ENCODE results near the gene CDH13. TPM values are rescaled to one million over a fixed set of nuclear protein-coding genes. Genes with fewer than 3 reads are reported as not detected.

Gene CDH13
- total and polyA plus RNA-seq, 9 of the 15 experiments (the other 6 are each of a cell fraction or from before 2014, with no cell fraction given): 0.03 TPM; not detected in 8

DNA sequence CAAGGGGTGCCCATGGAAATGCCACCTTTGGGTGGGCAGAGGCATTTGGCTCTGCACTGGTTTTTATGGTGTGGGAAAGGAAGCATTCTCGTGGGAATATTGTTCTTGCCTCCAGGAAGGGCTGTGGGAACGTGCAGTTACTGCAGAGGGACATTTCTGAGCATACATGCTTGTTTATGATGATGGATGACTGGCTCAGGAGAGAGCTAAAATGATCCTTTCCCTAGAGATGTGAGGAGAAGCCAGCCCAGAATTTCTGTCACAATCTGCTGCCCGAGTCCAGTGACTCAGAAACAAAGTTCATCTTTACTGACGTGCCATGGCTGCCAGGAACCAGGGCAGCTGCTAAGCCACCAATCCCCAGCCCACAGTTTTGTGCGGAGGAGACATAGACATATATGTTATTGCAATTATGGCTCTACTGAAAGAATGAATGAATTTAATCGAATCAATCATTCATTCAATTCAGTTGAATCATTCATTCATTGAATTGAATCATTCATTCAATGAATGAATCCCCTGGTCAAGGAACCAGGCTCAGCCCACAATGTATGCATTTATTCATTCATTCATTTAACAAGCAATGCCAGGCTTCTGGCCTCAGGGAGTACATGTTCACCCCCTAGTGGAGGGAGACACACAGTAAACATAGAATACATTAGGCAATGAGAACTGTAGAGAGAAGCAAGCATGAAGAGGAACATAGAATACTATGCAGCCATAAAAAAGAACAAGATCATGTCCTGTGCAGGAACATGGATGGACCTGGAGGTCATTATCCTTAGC, 766.6 kb downstream of the CDH13 start (continued):
- TF ChIP-seq, protein P1, sequence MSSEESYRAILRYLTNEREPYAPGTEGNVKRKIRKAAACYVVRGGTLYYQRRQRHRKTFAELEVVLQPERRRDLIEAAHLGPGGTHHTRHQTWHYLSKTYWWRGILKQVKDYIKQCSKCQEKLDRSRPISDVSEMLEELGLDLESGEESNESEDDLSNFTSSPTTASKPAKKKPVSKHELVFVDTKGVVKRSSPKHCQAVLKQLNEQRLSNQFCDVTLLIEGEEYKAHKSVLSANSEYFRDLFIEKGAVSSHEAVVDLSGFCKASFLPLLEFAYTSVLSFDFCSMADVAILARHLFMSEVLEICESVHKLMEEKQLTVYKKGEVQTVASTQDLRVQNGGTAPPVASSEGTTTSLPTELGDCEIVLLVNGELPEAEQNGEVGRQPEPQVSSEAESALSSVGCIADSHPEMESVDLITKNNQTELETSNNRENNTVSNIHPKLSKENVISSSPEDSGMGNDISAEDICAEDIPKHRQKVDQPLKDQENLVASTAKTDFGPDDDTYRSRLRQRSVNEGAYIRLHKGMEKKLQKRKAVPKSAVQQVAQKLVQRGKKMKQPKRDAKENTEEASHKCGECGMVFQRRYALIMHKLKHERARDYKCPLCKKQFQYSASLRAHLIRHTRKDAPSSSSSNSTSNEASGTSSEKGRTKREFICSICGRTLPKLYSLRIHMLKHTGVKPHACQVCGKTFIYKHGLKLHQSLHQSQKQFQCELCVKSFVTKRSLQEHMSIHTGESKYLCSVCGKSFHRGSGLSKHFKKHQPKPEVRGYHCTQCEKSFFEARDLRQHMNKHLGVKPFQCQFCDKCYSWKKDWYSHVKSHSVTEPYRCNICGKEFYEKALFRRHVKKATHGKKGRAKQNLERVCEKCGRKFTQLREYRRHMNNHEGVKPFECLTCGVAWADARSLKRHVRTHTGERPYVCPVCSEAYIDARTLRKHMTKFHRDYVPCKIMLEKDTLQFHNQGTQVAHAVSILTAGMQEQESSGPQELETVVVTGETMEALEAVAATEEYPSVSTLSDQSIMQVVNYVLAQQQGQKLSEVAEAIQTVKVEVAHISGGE (CRISPR knock-in tag; IDR thresholded peaks at IDR 0.05): no peak
- TF ChIP-seq ZNF146 (CRISPR knock-in tag; IDR thresholded peaks at IDR 0.05; ENCODE audit: unreplicated experiment): peak; percentile 68
- TF ChIP-seq RAD21 (CRISPR knock-in tag; conservative IDR thresholded peaks at IDR 0.05 in 1 of 2, IDR thresholded peaks at IDR 0.05 in 1 of 2): 0 out of 4 replicates have a peak, but pooled peaks of 1 of the 2 experiments have one; percentile 18
- TF ChIP-seq IRF2 (CRISPR knock-in tag; IDR thresholded peaks at IDR 0.05): no peak

Measured in K562 (cell line).